ENCODE data around the gene TPM3. TPM values are rescaled to one million over a fixed set of nuclear protein-coding genes. Genes with fewer than 3 reads are reported as not detected.

The TPM3 gene
- polyA plus RNA-seq, 3 donors, result 418 to 1,159 (median 1,153) TPM

GRCh38 chr1:154174654-154175053 lies 17.2 kb downstream of the TPM3 start:
- peaks cover 43 to 44% of the 10 kb centered on the region in 2 donors for H3K4me1 ChIP-seq (ENCODE audit: control insufficient read depth in 1 of 2, insufficient read depth in 2 of 2, low read length in 2 of 2)
- intact Hi-C loops (cut with micrococcal nuclease), result no loop called here
- no peak overlapping the region for H2AFZ ChIP-seq (ENCODE audit: insufficient read depth, low read depth, low read length, poor library complexity, severe bottlenecking)
- WGBS (ENCODE audit: insufficient coverage), result 93% methylated on average over 3 of the region's 4 CpGs
- H3K4me3 ChIP-seq (replicated peaks in 1 of 3; ENCODE audit: low read depth in 2 of 3, low read length in 3 of 3), result no peak overlapping the region
- H3K36me3 ChIP-seq (replicated peaks in 1 of 2; ENCODE audit: control insufficient read depth in 1 of 2, insufficient read depth in 2 of 2, low read length in 2 of 2), result peaks cover 58 to 69% of the 10 kb centered on the region in 2 donors
- H3K9ac ChIP-seq (ENCODE audit: insufficient read depth, low read length, poor library complexity, severe bottlenecking), result no peak overlapping the region
- Mint-ChIP-seq H3K36me3 (peaks cover 61 to 86% of the 10 kb centered on the region in 2 donors), H3K4me1 (peaks cover 47% of the 10 kb centered on the region), H3K4me3 (no peak overlapping the region), H3K27me3 (ENCODE audit: low read depth in 3 of 3) (peaks cover 0 to 1% (median 0%) of the 10 kb centered on the region in 3 donors), H3K27ac (no peak overlapping the region), H3K9me3 (no peaks in the 10 kb centered on the region)
- H3K4me2 ChIP-seq (replicated peaks; ENCODE audit: extremely low read depth, low read length, poor library complexity, severe bottlenecking), result no peak overlapping the region
- no peaks in the 10 kb centered on the region for H3K27me3 ChIP-seq (ENCODE audit: control insufficient read depth in 2 of 2, insufficient read depth in 2 of 2, low read length in 2 of 2)
- peaks cover 100% of the 10 kb centered on the region for H4K20me1 ChIP-seq (ENCODE audit: insufficient read depth, low read length)
- H3K9me3 ChIP-seq (replicated peaks in 1 of 2; ENCODE audit: control insufficient read depth in 1 of 2, insufficient read depth in 1 of 2, low read length in 2 of 2), result no peaks in the 10 kb centered on the region
- no peak overlapping the region for H3K27ac ChIP-seq (ENCODE audit: low read depth in 1 of 2, low read length in 2 of 2)
- H3K79me2 ChIP-seq (ENCODE audit: insufficient read depth, low read length), result peaks cover 100% of the 10 kb centered on the region
- no peak for TF ChIP-seq CTCF (IDR thresholded peaks at IDR 0.05)
- no peak for DNase-seq

GRCh38 chr1:154171880-154172279 lies 20.0 kb downstream of the TPM3 start:
- H3K4me3 Mint-ChIP-seq, result no peak overlapping the region

More at GRCh38 chr1:154171880-154172279, 20.0 kb downstream of the TPM3 start:
- H3K9me3 Mint-ChIP-seq, result no peaks in the 10 kb centered on the region
- H4K20me1 ChIP-seq (ENCODE audit: insufficient read depth, low read length), result peaks cover 100% of the 10 kb centered on the region
- H3K36me3 ChIP-seq (replicated peaks in 1 of 2; ENCODE audit: control insufficient read depth in 1 of 2, insufficient read depth in 2 of 2, low read length in 2 of 2), result peaks cover 80 to 88% of the 10 kb centered on the region in 2 donors
- peaks cover 75 to 94% of the 10 kb centered on the region in 2 donors for H3K36me3 Mint-ChIP-seq
- intact Hi-C loops (cut with micrococcal nuclease), result no loop called here
- TF ChIP-seq CTCF (IDR thresholded peaks at IDR 0.05), result no peak
- peaks cover 22% of the 10 kb centered on the region for H3K4me1 Mint-ChIP-seq
- peaks cover 15 to 16% of the 10 kb centered on the region in 2 donors for H3K4me1 ChIP-seq (ENCODE audit: control insufficient read depth in 1 of 2, insufficient read depth in 2 of 2, low read length in 2 of 2)
- no peak overlapping the region for H3K4me2 ChIP-seq (replicated peaks; ENCODE audit: extremely low read depth, low read length, poor library complexity, severe bottlenecking)
- H3K9me3 ChIP-seq (replicated peaks in 1 of 2; ENCODE audit: control insufficient read depth in 1 of 2, insufficient read depth in 1 of 2, low read length in 2 of 2), result no peaks in the 10 kb centered on the region
- H3K27me3 Mint-ChIP-seq (ENCODE audit: low read depth in 3 of 3), result peaks cover 0 to 1% (median 0%) of the 10 kb centered on the region in 3 donors
- no peak overlapping the region for H3K4me3 ChIP-seq (replicated peaks in 1 of 3; ENCODE audit: low read depth in 2 of 3, low read length in 3 of 3)
- peak overlapping the region in 1 of 2 donors; percentile 68 for H3K27ac ChIP-seq (ENCODE audit: low read depth in 1 of 2, low read length in 2 of 2)
- H3K79me2 ChIP-seq (ENCODE audit: insufficient read depth, low read length), result peaks cover 99% of the 10 kb centered on the region
- DNase-seq, result no peak
- no peak overlapping the region for H2AFZ ChIP-seq (ENCODE audit: insufficient read depth, low read depth, low read length, poor library complexity, severe bottlenecking)
- WGBS (ENCODE audit: insufficient coverage), result 94% methylated on average over 3 of the region's 5 CpGs
- no peak overlapping the region for H3K9ac ChIP-seq (ENCODE audit: insufficient read depth, low read length, poor library complexity, severe bottlenecking)
- H3K27me3 ChIP-seq (ENCODE audit: control insufficient read depth in 2 of 2, insufficient read depth in 2 of 2, low read length in 2 of 2), result no peaks in the 10 kb centered on the region
- H3K27ac Mint-ChIP-seq, result peak overlapping the region in 6 of 7 donors; percentile 4 to 76 (median 60)

All from CD14-positive monocyte (primary cell).